ENCODE results near the gene GPR137B.

GPR137B gene

GRCh38 chr1:236204656-236205055 lies 62.3 kb downstream of the GPR137B start:
- no peak for DNase-seq

GRCh38 chr1:236206548-236206947 lies 64.2 kb downstream of the GPR137B start:
- DNase-seq: no peak

DNA sequence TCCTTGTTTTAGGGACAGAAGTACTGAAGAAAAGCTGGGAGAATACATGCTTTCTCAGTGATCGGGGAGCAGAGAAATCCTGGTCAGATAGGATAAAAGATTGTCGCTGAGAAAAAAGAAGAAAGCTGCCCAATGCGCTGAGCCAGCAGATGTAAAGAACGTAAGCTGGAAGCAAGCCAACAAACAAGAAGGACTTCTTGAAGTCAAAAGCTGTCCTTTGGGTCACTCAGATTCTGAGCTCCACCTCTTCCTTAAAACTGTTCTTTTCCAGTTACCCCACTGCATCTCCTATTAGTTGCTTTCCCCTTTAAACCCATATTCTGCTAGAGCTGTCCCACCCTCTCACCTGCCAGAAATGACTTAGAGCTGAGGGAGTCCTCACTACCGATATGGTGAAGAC lies 64.8 kb downstream of the GPR137B start:
- no peak for DNase-seq

DNA sequence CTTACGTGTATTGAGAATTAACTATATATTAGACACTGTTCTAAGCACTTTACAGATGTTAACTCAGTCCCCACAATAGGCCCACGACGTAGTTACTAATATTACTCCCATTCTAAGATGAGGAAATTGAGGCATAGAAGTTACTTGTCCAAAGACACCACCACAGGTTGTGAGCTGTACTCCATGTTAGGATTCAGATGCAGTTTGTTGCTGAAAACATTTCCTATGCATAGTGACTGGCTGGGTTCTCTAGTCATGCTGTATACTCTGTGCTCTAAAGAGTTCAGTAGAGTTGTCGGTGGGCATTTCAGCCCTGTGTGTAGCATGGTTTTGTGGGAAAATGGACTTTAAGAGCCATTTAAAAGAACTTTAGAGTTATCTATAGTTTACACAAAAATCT lies 65.2 kb downstream of the GPR137B start:
- no peak for DNase-seq

- DNase-seq: no peak
Measured at GRCh38 chr1:236209185-236209584, 66.8 kb downstream of the GPR137B start.

DNA sequence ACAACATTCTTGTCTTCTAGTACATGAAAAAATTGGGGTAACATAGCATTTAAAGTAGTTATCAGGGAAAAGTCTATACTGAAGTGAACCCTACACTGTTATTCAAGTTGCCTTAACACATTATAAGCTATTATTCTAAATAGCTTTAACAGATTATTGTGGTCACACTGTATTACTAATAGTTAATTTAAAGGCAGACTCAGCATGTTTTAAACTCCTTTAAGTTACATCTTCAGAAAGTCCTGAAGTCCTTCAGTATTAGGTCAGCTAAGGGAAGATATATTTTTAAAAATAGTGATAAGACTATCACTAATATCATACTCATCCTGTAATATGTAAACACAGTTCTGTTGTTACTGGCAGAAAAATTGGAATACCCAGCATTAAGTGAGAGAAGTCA lies 67.4 kb downstream of the GPR137B start:
- DNase-seq: no peak

- DNase-seq: no peak
Measured at GRCh38 chr1:236211815-236212214, 69.5 kb downstream of the GPR137B start.

GRCh38 chr1:236213534-236213933 lies 71.2 kb downstream of the GPR137B start:
- DNase-seq: no peak

- peak; percentile 15 for DNase-seq
Measured at GRCh38 chr1:236214761-236215160, 72.4 kb downstream of the GPR137B start.

DNA sequence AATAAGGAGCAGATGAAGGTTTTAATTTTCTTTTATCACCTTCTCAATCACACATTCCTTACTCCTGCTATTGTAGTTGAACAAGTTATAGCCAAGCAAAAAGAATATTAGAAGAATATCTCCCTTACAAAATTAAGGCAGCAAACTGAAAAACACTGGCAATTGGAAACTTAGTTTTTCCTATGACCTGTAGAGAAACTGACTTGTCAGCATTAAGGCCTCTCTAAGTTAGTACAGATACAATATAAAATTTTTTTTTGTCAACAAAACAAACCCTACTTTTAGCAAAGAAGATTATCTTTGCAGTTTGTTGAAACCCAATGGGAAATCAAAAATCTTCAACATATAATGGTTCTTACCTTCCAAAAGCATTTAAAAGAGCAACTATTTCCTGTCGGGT lies 78.1 kb downstream of the GPR137B start:
- no peak for DNase-seq

GRCh38 chr1:236222632-236223031 lies 80.3 kb downstream of the GPR137B start:
- DNase-seq: no peak

DNA sequence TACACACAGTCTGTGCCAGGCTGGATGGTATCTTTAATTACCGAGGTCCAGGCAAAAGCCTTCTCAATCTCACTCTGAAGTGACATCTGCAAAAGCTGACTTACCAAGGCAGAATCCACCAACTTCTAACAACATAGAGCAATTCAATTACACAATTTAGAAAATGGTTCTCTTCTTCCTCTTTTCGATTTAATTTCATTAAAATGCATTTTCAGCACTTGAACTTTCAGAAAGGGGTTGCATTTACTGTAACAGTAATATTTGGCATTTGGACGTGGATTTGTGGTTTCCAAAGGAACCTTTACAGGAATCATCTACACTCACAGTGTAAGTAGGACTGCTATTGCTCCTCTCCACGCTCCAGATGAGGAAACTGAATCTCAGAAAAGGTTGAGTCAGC lies 86.1 kb downstream of the GPR137B start:
- DNase-seq: no peak

DNA sequence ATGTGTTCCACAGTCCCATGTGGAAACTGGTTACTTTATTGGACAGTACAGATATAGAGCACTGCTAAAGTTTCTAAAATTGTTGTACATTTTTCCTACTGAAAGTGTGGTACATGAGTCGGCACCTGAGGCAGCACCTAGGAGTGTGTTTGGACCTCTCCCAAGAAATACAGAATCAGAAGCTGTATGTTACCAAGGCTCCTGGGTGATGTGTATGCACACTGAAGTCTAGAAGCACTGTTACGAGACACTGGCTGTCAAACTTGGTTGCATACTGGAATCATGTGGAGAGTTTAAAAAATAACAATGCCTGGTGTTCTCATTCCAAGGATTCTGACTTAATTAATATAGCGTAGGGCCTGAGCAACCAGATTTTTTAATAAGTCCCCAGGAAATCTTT lies 92.8 kb downstream of the GPR137B start:
- no peak for DNase-seq

- DNase-seq: no peak
Measured at GRCh38 chr1:236239092-236239585, 96.8 kb downstream of the GPR137B start.

GRCh38 chr1:236240675-236241074 lies 98.3 kb downstream of the GPR137B start:
- no peak for DNase-seq

- DNase-seq: no peak
Measured at GRCh38 chr1:236242568-236242967, 100.2 kb downstream of the GPR137B start.

DNA sequence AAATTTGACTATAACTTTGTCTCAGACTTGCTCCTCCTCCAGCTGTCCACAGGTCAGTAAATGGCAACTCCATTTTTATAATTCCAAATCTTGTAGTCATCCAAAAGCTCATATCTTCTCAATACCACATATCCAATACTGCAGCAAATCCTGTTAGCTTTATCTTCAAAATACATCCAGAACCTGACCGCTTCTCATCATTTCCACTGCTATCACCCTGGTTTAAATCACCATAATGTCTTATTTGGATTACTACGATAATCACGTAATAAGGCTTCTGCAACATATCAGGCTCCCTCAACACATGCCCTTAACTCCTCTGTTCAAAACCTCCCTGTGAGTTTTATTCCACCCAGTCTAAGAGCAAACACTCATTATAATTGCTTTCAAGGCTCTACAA lies 104.9 kb downstream of the GPR137B start:
- DNase-seq: no peak

- DNase-seq: no peak
Measured at GRCh38 chr1:236251587-236251986, 109.2 kb downstream of the GPR137B start.

GRCh38 chr1:236253119-236253518 lies 110.8 kb downstream of the GPR137B start:
- no peak for DNase-seq

DNA sequence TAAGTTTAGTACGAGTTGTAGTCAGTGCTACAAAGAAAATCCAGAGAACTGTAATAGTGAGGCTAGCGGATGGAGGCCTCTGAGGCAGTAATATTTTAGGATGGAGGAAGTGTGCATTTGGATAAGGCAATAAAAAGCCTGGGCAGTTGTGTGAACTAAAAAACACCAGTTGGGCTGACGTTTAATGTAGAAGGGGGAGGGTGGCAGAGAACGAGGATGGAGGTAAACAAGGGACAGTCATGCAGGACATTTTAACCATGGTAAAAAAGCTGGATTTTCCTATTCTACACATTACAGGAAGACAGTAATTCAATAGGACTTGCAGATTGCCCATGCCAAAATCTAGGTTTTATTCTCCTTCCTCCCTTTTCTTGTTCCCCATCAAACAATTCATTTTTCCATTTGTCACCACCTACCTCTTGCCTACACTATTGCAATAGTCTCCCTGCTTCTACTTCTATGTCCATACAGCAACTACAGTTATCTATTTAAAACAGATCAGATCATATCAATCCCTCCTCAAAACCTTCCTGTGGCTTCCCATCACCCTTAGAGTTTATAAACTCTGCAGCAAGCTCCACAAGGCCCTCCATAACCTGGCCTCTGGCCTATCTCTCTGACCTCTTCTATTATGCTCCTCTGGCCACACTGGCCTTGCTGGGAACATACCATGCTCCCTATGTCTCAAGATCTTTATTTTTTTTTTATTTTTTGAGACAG lies 111.7 kb downstream of the GPR137B start:
- DNase-seq: no peak

DNA sequence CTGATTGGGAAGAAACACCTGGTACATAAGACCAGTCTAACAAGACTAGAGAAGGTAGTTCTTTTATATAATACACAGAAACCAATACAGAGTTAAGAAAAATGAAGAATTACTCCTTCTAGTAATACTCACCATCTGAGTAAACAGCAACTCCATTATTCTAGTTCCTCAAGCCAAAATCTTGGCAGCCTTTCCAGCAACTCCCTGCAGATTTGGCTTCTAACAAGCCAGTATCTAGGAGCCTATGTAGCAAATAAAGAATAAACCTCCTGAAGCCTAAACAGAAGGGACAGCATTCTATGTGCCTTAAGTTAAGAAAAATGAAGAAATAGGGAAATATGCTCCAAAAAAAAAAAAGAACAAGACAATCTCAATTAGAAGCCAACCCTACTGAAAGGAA lies 114.9 kb downstream of the GPR137B start:
- no peak for DNase-seq

DNA sequence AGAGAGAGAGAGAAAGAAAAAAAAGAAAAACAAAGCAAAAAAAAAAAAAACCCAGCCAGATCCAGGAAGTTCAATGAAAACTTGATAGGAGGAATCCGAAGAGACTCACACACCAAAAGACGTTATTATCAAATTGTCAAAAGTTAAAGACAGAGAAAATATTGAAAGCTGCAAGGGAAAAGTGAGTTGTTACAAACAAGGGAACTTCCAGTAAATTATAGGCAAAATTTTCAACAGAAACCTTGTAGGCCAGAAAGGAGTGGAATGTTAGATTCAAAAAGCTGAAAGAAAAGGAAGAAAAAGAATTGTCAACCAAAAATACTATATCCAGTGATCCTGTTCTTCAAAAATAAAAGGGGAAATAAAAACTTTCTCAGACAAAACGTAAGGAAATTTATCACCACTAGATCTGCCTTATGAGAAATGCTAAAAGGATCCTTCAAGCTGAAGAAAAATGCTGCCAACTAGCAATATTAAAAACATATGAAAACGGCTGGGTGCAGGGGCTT lies 115.8 kb downstream of the GPR137B start:
- DNase-seq: no peak

Measured in activated CD4-positive, alpha-beta T cell treated with anti-CD3 and anti-CD28 coated beads, Interleukin-2, Interleukin-6, amounts not matched to agents 100 ng/mL and 50 ng/mL, durations not matched to agents 16 hours and 8 hours (primary cell).